GM23338 (cell line): ENCODE measurements around the gene CFDP1. TPM values are rescaled to one million over a fixed set of nuclear protein-coding genes. Genes with fewer than 3 reads are reported as not detected.

ENCODE experiments used
- ATAC-seq: fragments of 200-7000 bp; cut with Tn5 transposase; 3 replicates; pipeline ENCODE4 v1.9.1; 2020
- DNase-seq: peaks from one replicate; pipeline ENCODE4 v3.0.0-alpha.2; 2015; ENCODE audit warnings: low spot score
- H2AFZ ChIP-seq: fragments of 200-600 bp; sonication (generic); 2 replicates; pipeline ENCODE4 v1.8.0; 2016; ENCODE audit warnings: antibody characterized with exemption, mild to moderate bottlenecking, moderate library complexity
- H3F3A ChIP-seq: fragments of 200-600 bp; sonication (generic); replicated peaks from 2 replicates; pipeline ENCODE4 v1.8.0; 2017; ENCODE audit warnings: antibody characterized with exemption, mixed run types, low read depth
- H3K27ac ChIP-seq: fragments of 200-600 bp; sonication (generic); 2 replicates; pipeline ENCODE4 v1.6.1; 2016; ENCODE audit warnings: low read depth
- H3K27me3 ChIP-seq: fragments of 200-600 bp; sonication (generic); 2 replicates; pipeline ENCODE4 v1.8.0; 2016; ENCODE audit warnings: mild to moderate bottlenecking, mixed run types, moderate library complexity; ENCODE audit not compliant: insufficient read depth
- H3K36me3 ChIP-seq: fragments of 200-600 bp; sonication (generic); 2 replicates; pipeline ENCODE4 v1.8.0; 2016; ENCODE audit warnings: mild to moderate bottlenecking; ENCODE audit not compliant: insufficient read depth
- H3K4me1 ChIP-seq: fragments of 200-600 bp; sonication (generic); 2 replicates; pipeline ENCODE4 v1.8.0; 2016; ENCODE audit warnings: mild to moderate bottlenecking, moderate library complexity; ENCODE audit not compliant: insufficient read depth
- H3K4me2 ChIP-seq: fragments of 200-600 bp; sonication (generic); 2 replicates; pipeline ENCODE4 v1.7.1; 2017; ENCODE audit warnings: mixed run types
- H3K4me3 ChIP-seq: fragments of 200-600 bp; sonication (generic); 2 replicates; pipeline ENCODE4 v1.6.1; 2016; ENCODE audit warnings: mixed run types
- H3K79me2 ChIP-seq: fragments of 200-600 bp; sonication (generic); replicated peaks from 2 replicates; pipeline ENCODE4 v1.8.0; 2017; ENCODE audit warnings: mild to moderate bottlenecking; ENCODE audit not compliant: insufficient read depth
- H3K9me2 ChIP-seq: fragments of 200-600 bp; sonication (generic); 2 replicates; pipeline ENCODE4 v1.8.0; 2017; ENCODE audit not compliant: insufficient read depth
- H4K20me1 ChIP-seq: fragments of 200-600 bp; sonication (generic); replicated peaks from 2 replicates; pipeline ENCODE4 v1.8.0; 2017; ENCODE audit warnings: mild to moderate bottlenecking; ENCODE audit not compliant: insufficient read depth
- H3K27ac Mint-ChIP-seq: 2 replicates; pipeline ENCODE4 v1.8.0; 2020; ENCODE audit warnings: inconsistent platforms, mild to moderate bottlenecking, moderate library complexity, mixed read lengths
- H3K27me3 Mint-ChIP-seq: 3 replicates; pipeline ENCODE4 v1.8.0; 2022; ENCODE audit warnings: low read depth, mild to moderate bottlenecking, moderate library complexity, mixed read lengths, inconsistent platforms; ENCODE audit not compliant: insufficient read depth, poor library complexity
- H3K36me3 Mint-ChIP-seq: 3 replicates; pipeline ENCODE4 v1.8.0; 2021; ENCODE audit warnings: low read depth, mild to moderate bottlenecking, inconsistent platforms, moderate library complexity, mixed read lengths
- H3K4me1 Mint-ChIP-seq: 3 replicates; pipeline ENCODE4 v1.8.0; 2020; ENCODE audit warnings: mild to moderate bottlenecking, inconsistent platforms, mixed read lengths
- H3K4me3 Mint-ChIP-seq: 3 replicates; pipeline ENCODE4 v1.8.0; 2021; ENCODE audit warnings: moderate library complexity, mild to moderate bottlenecking, inconsistent platforms, mixed read lengths
- H3K9me3 Mint-ChIP-seq: 3 replicates; pipeline ENCODE4 v1.8.0; 2020; ENCODE audit warnings: moderate library complexity, mild to moderate bottlenecking, inconsistent platforms, mixed read lengths
- JUNB ChIP-seq: IDR thresholded peaks from one replicate; pipeline ENCODE4 v1.6.1; 2016; ENCODE audit warnings: antibody characterized with exemption; ENCODE audit not compliant: unreplicated experiment
- NANOG ChIP-seq: IDR thresholded peaks from 2 replicates; pipeline ENCODE4 v1.6.1; 2016; ENCODE audit warnings: antibody characterized with exemption, borderline replicate concordance
- ZNF114 ChIP-seq: fragments of 250-450 bp; sonication (Bioruptor Pico); IDR thresholded peaks from 2 replicates; pipeline ENCODE4 v1.5.0; 2020; ENCODE audit warnings: mild to moderate bottlenecking, moderate library complexity
- ZNF331 ChIP-seq: fragments of 250-450 bp; sonication (Bioruptor Pico); IDR thresholded peaks from 2 replicates; pipeline ENCODE4 v1.5.0; 2020; ENCODE audit warnings: low read depth, mild to moderate bottlenecking, moderate library complexity
- polyA plus RNA-seq: library from polyadenylated mRNA; unstranded; fragments of >200 nt; fragmentation: Nextera tagmentation; extraction: Ambion mirVana; gene quantifications from 2 replicates; pipeline ENCODE4 v1.2.1, GENCODE V29; 2016
- total RNA-seq: library from RNA; depleted of rRNA; stranded (reverse); fragments of >200 nt; shearing (Covaris generic); gene quantifications from 2 replicates; pipeline ENCODE4 v1.2.3, GENCODE V29; 2014
- TF ChIP-seq, protein P1 (sequence below): IDR thresholded peaks from one replicate; pipeline ENCODE4 v1.6.1; 2018; ENCODE audit warnings: antibody characterized with exemption; ENCODE audit not compliant: unreplicated experiment
- TF ChIP-seq, protein P2 (sequence below), 2 experiments: fragments of 200-600 bp in 1 of 2; sonication (generic) in 1 of 2; conservative IDR thresholded peaks; 2 replicates each; pipeline versions ENCODE4 v1.5.1 to v1.6.1; 2016 to 2017; ENCODE audit warnings: antibody characterized with exemption in 2 of 2, low read depth in 2 of 2, mild to moderate bottlenecking in 2 of 2, moderate library complexity in 1 of 2
- TF ChIP-seq, protein P3 (sequence below): fragments of 250-450 bp; sonication (Bioruptor Pico); IDR thresholded peaks from 2 replicates; pipeline ENCODE4 v1.5.0; 2020; ENCODE audit warnings: mild to moderate bottlenecking, moderate library complexity
- TF ChIP-seq, protein P4 (sequence below): IDR thresholded peaks from 2 replicates; pipeline ENCODE4 v1.6.1; 2016; ENCODE audit warnings: antibody characterized with exemption

The CFDP1 gene
- total and polyA plus RNA-seq, 2 experiments from 2014 or later = 89.9 to 224 TPM

DNA sequence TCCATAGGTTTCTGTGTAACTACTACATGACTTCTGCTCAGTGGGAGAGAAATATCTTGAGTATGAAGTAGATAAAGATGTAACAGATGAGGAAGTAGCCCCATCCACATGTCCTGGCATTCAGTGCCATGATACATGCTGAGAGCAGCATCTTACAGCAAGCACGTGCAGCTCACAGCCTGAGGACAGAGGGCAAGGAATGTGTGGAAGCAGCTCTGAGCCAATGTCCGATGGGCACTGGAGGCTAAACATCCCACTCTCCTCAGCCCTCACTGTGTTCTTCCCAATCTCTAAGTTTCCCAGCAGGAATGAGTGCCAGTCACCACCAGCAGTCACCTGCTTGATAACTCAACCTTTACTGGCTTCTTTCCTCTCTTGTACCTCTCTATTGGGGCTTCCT is 40.4 kb downstream of the CFDP1 start (continued):
- TF ChIP-seq, protein P1, sequence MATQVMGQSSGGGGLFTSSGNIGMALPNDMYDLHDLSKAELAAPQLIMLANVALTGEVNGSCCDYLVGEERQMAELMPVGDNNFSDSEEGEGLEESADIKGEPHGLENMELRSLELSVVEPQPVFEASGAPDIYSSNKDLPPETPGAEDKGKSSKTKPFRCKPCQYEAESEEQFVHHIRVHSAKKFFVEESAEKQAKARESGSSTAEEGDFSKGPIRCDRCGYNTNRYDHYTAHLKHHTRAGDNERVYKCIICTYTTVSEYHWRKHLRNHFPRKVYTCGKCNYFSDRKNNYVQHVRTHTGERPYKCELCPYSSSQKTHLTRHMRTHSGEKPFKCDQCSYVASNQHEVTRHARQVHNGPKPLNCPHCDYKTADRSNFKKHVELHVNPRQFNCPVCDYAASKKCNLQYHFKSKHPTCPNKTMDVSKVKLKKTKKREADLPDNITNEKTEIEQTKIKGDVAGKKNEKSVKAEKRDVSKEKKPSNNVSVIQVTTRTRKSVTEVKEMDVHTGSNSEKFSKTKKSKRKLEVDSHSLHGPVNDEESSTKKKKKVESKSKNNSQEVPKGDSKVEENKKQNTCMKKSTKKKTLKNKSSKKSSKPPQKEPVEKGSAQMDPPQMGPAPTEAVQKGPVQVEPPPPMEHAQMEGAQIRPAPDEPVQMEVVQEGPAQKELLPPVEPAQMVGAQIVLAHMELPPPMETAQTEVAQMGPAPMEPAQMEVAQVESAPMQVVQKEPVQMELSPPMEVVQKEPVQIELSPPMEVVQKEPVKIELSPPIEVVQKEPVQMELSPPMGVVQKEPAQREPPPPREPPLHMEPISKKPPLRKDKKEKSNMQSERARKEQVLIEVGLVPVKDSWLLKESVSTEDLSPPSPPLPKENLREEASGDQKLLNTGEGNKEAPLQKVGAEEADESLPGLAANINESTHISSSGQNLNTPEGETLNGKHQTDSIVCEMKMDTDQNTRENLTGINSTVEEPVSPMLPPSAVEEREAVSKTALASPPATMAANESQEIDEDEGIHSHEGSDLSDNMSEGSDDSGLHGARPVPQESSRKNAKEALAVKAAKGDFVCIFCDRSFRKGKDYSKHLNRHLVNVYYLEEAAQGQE = no peak
- TF ChIP-seq NANOG (no peak), ZNF331 (no peak)

DNA sequence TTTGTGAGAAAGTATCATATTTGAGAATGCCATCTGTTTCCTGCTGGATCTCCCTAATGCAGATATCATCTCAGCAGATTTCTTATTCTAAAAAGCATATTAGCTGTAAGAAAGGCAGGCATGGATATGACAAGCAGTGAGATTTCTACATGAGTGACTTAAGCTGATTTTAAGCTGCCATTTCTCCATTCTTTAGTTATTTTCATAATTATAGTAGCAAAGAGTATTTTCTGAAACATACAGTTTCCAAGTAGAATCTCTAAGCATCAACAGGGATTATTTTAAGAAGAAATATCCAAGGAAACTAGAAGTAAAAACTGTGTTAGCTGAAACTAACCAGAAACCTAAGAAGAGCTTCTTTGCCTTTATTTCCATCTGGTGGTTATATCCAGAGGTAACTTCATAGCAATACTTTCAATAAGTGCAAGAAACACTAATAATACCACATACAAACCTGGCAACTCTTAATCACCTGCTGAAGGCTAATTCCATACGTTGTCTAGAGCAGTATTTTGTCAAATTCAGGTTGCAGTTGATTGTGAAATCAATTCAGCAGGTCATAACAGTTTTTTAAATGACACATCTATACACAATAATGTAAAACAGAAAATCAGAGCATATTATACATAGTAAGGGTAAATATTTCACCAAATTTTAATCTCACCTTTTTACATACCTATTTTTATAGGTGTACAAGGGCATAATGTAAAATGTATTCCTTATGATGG is 42.2 kb downstream of the CFDP1 start:
- 0 out of 2 replicates have a peak, but pooled peaks cover 4% of the 10 kb centered on the region for H3K79me2 ChIP-seq
- H3K36me3 Mint-ChIP-seq = peaks cover 40% of the 10 kb centered on the region
- no peak overlapping the region for H3K27ac ChIP-seq
- TF ChIP-seq, protein P2, sequence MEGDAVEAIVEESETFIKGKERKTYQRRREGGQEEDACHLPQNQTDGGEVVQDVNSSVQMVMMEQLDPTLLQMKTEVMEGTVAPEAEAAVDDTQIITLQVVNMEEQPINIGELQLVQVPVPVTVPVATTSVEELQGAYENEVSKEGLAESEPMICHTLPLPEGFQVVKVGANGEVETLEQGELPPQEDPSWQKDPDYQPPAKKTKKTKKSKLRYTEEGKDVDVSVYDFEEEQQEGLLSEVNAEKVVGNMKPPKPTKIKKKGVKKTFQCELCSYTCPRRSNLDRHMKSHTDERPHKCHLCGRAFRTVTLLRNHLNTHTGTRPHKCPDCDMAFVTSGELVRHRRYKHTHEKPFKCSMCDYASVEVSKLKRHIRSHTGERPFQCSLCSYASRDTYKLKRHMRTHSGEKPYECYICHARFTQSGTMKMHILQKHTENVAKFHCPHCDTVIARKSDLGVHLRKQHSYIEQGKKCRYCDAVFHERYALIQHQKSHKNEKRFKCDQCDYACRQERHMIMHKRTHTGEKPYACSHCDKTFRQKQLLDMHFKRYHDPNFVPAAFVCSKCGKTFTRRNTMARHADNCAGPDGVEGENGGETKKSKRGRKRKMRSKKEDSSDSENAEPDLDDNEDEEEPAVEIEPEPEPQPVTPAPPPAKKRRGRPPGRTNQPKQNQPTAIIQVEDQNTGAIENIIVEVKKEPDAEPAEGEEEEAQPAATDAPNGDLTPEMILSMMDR (conservative IDR thresholded peaks at IDR 0.05; ENCODE audit: low read depth in 2 of 2) = no peak
- TF ChIP-seq, protein P3, sequence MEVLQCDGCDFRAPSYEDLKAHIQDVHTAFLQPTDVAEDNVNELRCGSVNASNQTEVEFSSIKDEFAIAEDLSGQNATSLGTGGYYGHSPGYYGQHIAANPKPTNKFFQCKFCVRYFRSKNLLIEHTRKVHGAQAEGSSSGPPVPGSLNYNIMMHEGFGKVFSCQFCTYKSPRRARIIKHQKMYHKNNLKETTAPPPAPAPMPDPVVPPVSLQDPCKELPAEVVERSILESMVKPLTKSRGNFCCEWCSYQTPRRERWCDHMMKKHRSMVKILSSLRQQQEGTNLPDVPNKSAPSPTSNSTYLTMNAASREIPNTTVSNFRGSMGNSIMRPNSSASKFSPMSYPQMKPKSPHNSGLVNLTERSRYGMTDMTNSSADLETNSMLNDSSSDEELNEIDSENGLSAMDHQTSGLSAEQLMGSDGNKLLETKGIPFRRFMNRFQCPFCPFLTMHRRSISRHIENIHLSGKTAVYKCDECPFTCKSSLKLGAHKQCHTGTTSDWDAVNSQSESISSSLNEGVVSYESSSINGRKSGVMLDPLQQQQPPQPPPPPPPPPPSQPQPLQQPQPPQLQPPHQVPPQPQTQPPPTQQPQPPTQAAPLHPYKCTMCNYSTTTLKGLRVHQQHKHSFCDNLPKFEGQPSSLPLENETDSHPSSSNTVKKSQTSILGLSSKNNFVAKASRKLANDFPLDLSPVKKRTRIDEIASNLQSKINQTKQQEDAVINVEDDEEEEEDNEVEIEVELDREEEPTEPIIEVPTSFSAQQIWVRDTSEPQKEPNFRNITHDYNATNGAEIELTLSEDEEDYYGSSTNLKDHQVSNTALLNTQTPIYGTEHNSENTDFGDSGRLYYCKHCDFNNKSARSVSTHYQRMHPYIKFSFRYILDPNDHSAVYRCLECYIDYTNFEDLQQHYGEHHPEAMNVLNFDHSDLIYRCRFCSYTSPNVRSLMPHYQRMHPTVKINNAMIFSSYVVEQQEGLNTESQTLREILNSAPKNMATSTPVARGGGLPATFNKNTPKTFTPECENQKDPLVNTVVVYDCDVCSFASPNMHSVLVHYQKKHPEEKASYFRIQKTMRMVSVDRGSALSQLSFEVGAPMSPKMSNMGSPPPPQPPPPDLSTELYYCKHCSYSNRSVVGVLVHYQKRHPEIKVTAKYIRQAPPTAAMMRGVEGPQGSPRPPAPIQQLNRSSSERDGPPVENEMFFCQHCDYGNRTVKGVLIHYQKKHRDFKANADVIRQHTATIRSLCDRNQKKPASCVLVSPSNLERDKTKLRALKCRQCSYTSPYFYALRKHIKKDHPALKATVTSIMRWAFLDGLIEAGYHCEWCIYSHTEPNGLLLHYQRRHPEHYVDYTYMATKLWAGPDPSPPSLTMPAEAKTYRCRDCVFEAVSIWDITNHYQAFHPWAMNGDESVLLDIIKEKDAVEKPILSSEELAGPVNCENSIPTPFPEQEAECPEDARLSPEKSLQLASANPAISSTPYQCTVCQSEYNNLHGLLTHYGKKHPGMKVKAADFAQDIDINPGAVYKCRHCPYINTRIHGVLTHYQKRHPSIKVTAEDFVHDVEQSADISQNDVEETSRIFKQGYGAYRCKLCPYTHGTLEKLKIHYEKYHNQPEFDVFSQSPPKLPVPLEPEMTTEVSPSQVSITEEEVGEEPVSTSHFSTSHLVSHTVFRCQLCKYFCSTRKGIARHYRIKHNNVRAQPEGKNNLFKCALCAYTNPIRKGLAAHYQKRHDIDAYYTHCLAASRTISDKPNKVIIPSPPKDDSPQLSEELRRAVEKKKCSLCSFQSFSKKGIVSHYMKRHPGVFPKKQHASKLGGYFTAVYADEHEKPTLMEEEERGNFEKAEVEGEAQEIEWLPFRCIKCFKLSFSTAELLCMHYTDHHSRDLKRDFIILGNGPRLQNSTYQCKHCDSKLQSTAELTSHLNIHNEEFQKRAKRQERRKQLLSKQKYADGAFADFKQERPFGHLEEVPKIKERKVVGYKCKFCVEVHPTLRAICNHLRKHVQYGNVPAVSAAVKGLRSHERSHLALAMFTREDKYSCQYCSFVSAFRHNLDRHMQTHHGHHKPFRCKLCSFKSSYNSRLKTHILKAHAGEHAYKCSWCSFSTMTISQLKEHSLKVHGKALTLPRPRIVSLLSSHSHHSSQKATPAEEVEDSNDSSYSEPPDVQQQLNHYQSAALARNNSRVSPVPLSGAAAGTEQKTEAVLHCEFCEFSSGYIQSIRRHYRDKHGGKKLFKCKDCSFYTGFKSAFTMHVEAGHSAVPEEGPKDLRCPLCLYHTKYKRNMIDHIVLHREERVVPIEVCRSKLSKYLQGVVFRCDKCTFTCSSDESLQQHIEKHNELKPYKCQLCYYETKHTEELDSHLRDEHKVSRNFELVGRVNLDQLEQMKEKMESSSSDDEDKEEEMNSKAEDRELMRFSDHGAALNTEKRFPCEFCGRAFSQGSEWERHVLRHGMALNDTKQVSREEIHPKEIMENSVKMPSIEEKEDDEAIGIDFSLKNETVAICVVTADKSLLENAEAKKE (CRISPR knock-in tag) = no peak
- TF ChIP-seq ZNF114 = no peak
- TF ChIP-seq, protein P4, sequence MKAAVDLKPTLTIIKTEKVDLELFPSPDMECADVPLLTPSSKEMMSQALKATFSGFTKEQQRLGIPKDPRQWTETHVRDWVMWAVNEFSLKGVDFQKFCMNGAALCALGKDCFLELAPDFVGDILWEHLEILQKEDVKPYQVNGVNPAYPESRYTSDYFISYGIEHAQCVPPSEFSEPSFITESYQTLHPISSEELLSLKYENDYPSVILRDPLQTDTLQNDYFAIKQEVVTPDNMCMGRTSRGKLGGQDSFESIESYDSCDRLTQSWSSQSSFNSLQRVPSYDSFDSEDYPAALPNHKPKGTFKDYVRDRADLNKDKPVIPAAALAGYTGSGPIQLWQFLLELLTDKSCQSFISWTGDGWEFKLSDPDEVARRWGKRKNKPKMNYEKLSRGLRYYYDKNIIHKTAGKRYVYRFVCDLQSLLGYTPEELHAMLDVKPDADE = no peak
- TF ChIP-seq JUNB = no peak

More for the DNA sequence above, 42.2 kb downstream of the CFDP1 start:
- Histone ChIP-seq H3K4me2 (no peak overlapping the region), H3K4me1 (no peaks in the 10 kb centered on the region), H3K27me3 (no peaks in the 10 kb centered on the region), H4K20me1 (peaks cover 7% of the 10 kb centered on the region; the same call in 1 of the 2 replicates), H3F3A (0 out of 2 replicates have a peak, but pooled peaks cover 4% of the 10 kb centered on the region), H2AFZ (no peak overlapping the region), H3K4me3 (no peak overlapping the region), H3K9me2 (no peaks in the 10 kb centered on the region), H3K36me3 (peaks cover 20% of the 10 kb centered on the region)
- no peak overlapping the region for H3K4me3 Mint-ChIP-seq
- no peak for DNase-seq
- H3K27ac Mint-ChIP-seq = no peak overlapping the region
- peaks cover 1% of the 10 kb centered on the region for H3K27me3 Mint-ChIP-seq
- no peaks in the 10 kb centered on the region for H3K9me3 Mint-ChIP-seq
- no peak for ATAC-seq
- H3K4me1 Mint-ChIP-seq = peaks cover 2% of the 10 kb centered on the region; the same call in 2 of the 3 replicates
